ENCODE results near the gene CYP2D6. TPM values are rescaled to one million over a fixed set of nuclear protein-coding genes. Genes with fewer than 3 reads are reported as not detected.

Gene CYP2D6
- total and polyA plus RNA-seq, 3 donors from 2014 or later = 0.54 to 2.0 (median 1.4) TPM

GRCh38 chr22:42174062-42174461, 43.5 kb upstream of the CYP2D6 start:
- TF ChIP-seq CTCF (IDR thresholded peaks at IDR 0.05) = no peak
- no peak overlapping the region for H3K27ac ChIP-seq
- 80 to 93% methylated on average over 4 of the region's 4 CpGs for WGBS, 2 donors

GRCh38 chr22:42173183-42173926, 42.7 kb upstream of the CYP2D6 start:
- no peaks in the 10 kb centered on the region for H3K9me3 ChIP-seq
- no peaks in the 10 kb centered on the region for H3K4me1 ChIP-seq
- no peak for TF ChIP-seq CTCF (IDR thresholded peaks at IDR 0.05)
- no peak for TF ChIP-seq POLR2A (IDR thresholded peaks at IDR 0.05)
- H3K36me3 ChIP-seq (ENCODE audit: low read depth, missing control alignments) = no peaks in the 10 kb centered on the region
- H3K27ac ChIP-seq = no peak overlapping the region
- no peak for DNase-seq
- no peak overlapping the region for H3K4me3 ChIP-seq
- H3K27me3 ChIP-seq = no peaks in the 10 kb centered on the region
- WGBS, 2 donors = 85 to 92% methylated on average over 4 to 6 of the region's 6 CpGs
- intact Hi-C loops (cut with DNase I; ENCODE audit: low total_unique reads) = no loop called here

More at GRCh38 chr22:42174062-42174461, 43.5 kb upstream of the CYP2D6 start:
- Histone ChIP-seq H3K9me3 (no peaks in the 10 kb centered on the region), H3K4me3 (no peak overlapping the region), H3K27me3 (no peaks in the 10 kb centered on the region), H3K36me3 (ENCODE audit: low read depth, missing control alignments) (no peaks in the 10 kb centered on the region), H3K4me1 (no peaks in the 10 kb centered on the region)
- intact Hi-C loops (cut with DNase I; ENCODE audit: low total_unique reads) = no loop called here
- no peak for DNase-seq

- DNase-seq = no peak
- Histone ChIP-seq H3K9me3 (no peaks in the 10 kb centered on the region), H3K27ac (no peak overlapping the region), H3K27me3 (no peaks in the 10 kb centered on the region), H3K36me3 (ENCODE audit: low read depth, missing control alignments) (no peaks in the 10 kb centered on the region), H3K4me3 (no peak overlapping the region), H3K4me1 (no peaks in the 10 kb centered on the region)
- 74 to 76% methylated on average over 5 of the region's 5 CpGs for WGBS, 2 donors
- intact Hi-C loops (cut with DNase I; ENCODE audit: low total_unique reads) = no loop called here
- TF ChIP-seq CTCF (IDR thresholded peaks at IDR 0.05) (no peak), POLR2A (IDR thresholded peaks at IDR 0.05) (no peak)
Observed at GRCh38 chr22:42172773-42173172, 42.2 kb upstream of the CYP2D6 start.

- intact Hi-C loops (cut with DNase I; ENCODE audit: low total_unique reads) = no loop called here
- no peak for TF ChIP-seq CTCF (IDR thresholded peaks at IDR 0.05)
- TF ChIP-seq POLR2A (IDR thresholded peaks at IDR 0.05) = no peak
- DNase-seq = no peak
- no peaks in the 10 kb centered on the region for H3K9me3 ChIP-seq
- no peak overlapping the region for H3K4me3 ChIP-seq
- H3K27ac ChIP-seq = no peak overlapping the region
- H3K27me3 ChIP-seq = no peaks in the 10 kb centered on the region
- no peaks in the 10 kb centered on the region for H3K4me1 ChIP-seq
- H3K36me3 ChIP-seq (ENCODE audit: low read depth, missing control alignments) = no peaks in the 10 kb centered on the region
- 88 to 96% methylated on average over 8 of the region's 8 CpGs for WGBS, 2 donors
Observed at GRCh38 chr22:42171946-42172719, 41.5 kb upstream of the CYP2D6 start.
